ENCODE data around the gene FCN2.

DNA sequence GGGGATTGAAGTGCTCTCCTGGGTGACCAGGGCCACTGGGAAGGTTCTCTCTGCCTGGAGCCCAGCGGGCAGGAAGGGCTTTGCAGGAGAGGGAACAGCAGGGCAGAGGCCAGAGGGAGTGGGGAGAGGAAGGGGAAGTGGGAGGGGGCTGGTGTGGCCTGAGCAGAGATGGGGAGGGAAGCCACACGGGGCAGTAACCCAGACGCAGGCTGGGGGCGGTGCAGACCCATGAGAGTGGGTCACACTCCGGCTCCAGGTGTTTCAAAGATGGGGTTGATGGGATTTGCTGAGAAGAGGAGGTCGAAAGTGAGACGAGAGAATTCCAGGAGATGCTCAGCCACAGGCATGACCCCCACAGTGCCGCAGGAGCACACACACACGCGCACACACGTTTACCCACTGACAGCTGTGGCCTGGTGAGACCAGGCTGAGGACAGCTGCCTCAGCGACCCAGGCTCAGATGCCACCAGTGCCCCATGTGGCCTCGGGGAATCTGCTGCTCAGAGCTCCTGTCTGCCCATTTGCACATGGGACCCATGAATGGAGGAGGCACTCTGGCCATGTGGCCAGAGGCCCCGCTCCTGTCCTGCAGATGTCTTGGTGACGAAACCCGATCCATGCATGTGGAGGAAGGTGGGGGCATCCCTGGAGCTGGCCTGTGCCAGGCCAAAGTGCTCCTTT, 32.7 kb upstream of the FCN2 start:
- TF ChIP-seq POLR2A (IDR thresholded peaks at IDR 0.05; ENCODE audit: low read length) = no peak
- TF ChIP-seq GATA1 (IDR thresholded peaks at IDR 0.05; ENCODE audit: low read depth, low read length) = no peak
